GM21447 (cell line): ENCODE measurements around the gene GSTA2.
"Not testable (repeated sequence)": the region's sequence is repeated elsewhere in the genome, so short reads cannot be mapped to it uniquely, and the experiment has no call there.

Experiments
- ATAC-seq: cut with Tn5 transposase; IDR thresholded peaks from one replicate; pipeline ENCODE4 v1.9.1; 2021; ENCODE audit not compliant: unreplicated experiment

Gene GSTA2

DNA sequence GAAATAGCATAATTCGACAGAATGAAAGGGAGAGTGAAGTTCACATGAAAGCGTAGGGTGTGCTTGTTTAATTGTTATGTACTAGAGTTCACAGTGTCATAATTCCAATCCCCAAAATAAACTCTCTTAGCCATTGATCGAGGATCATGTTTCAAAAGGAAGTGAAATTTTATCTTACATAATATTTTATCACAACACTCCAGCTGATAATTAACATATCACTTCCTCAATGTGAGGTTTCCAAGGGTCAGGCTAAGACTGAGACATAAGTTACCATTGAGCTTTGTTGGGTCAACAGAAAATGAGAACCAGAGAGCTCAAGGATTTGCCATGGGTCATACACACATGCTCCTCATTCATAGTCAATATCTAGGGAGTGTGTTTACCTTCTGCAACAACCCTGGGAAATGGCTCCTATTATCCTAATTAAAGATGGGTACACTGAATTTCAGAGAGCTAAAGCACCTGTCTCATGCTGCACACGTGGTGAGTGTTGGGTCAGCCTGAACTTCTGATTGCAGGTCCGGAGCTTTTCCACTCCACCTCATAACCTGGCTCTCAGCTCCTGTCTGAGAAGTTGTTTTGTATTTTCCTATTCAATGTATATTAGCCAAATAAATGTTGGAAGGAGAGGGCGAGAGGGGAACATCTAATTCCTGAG lies 3.0 kb downstream of the GSTA2 start:
- no peak for ATAC-seq

DNA sequence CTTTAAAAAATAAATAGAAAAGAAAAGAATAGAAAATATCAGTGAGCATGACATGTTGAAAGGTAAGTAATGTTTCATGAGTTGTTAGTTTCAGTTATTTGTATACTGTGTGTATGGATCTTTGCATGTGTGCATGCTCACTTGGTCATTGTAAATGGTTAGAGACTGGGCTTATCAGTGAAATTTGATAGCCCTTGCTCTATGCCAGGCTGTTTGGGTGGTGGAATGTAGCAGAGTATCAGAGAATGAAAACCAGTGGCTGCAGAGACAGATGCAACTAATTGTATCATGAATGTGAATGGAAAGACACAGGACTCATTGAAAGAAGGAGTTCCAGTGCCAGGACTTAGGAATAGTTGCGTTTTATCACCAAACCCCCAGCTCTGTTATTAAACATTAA lies 4.2 kb downstream of the GSTA2 start:
- no peak for ATAC-seq

GRCh38 chr6:52757651-52758338 lies 5.5 kb downstream of the GSTA2 start:
- ATAC-seq = not testable (repeated sequence)

DNA sequence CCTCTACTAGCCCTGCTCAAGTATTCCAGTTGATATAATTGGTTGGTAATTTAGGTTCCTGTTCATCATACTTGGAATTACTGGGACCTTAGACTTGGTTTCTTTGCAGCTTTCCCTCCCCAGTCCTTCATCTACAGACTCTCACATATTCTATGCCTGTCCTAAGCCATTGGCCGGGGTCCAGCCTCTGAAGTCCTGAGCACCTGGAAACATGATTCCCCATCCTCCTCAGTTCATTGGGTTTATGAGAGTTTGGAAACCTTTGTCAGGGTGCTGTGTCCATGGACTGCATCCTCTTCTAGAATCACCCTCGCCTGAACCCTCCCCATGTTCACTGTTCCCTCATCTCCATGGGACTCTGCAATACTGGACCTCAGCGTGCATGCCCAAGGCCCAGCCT lies 8.8 kb downstream of the GSTA2 start:
- ATAC-seq = no peak

- ATAC-seq = not testable (repeated sequence)
Measured at GRCh38 chr6:52753137-52753536, 10.1 kb downstream of the GSTA2 start.

DNA sequence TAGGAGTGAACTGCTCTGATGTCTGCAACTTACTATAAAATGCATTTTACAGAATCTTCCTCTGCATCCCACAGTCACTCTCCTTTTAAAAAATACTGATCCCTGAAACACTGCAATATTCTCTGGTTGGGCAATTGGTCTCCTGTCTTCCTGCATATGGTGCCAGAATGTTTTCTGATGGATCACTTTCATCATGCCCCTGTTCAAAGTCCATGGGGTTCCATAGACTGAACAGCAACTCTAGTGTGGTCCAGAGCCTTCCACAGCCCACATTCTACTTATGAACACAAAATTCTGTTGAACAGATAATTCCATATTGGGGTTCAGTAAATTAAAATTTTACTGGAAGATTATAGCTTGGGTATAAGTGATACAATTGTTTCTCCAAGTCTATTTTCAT lies 11.0 kb downstream of the GSTA2 start:
- ATAC-seq = no peak

GRCh38 chr6:52749556-52750152 lies 13.6 kb downstream of the GSTA2 start:
- ATAC-seq = no peak

DNA sequence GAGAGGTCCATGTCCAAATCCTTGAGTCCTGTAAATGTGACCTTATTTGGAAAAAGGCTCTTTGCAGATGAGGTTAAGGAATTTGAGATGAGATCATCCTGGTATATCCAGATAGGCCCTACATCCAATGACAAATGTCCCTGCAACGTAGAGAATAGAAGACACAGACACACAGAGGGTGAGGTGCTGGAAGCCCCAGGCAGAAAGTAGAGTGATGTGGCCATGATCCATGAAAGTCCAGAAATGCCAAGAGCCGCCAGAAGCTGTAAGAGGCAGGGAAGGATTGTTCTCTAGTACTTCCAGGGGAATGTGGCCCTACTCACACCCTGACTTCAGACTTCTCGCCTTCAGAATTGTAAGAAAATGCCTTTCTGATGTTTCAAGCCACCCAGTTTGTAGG lies 16.0 kb downstream of the GSTA2 start:
- ATAC-seq = not testable (repeated sequence)

- no peak for ATAC-seq
Measured at GRCh38 chr6:52746213-52746612, 17.1 kb downstream of the GSTA2 start.

DNA sequence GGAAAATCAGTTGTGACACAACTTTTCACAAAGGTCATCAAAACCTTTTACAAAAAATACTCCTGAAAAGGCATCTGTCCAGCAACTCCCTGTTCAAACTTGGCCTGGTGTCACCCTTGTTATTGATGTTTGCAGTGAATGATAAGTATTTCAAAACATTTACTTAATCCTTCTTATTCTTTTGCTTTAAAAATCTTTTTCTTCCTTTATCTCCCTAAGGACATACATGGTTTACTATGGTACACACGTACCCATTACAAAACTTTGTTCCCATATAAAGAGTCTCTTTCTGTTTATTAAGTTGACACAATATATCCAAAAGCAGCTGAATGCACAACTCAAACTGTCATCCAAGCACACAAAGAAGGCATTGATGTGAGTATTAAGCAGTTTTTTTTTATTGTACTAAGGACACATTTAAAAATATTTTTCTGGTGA lies 17.5 kb downstream of the GSTA2 start:
- ATAC-seq = no peak

GRCh38 chr6:52741872-52742271 lies 21.4 kb downstream of the GSTA2 start:
- ATAC-seq = no peak

DNA sequence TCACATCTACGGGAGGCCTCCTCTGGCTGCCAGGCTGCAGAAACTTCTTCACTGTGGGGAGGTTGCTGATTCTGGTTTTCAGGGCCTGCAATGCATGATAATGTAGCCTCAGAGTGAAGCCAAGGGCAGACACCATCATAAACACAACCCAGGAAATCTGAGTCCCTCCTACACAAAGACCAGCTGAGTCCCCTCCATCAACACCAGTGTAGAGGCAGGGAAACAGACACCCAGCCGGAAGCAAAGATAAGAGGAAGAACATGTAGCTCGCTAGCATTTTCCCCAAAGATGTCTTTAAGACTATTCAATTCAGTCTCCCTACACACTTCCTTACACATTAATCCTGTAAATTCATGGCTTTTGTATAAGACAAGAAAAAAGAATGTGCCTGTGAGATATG lies 23.6 kb downstream of the GSTA2 start:
- no peak for ATAC-seq

DNA sequence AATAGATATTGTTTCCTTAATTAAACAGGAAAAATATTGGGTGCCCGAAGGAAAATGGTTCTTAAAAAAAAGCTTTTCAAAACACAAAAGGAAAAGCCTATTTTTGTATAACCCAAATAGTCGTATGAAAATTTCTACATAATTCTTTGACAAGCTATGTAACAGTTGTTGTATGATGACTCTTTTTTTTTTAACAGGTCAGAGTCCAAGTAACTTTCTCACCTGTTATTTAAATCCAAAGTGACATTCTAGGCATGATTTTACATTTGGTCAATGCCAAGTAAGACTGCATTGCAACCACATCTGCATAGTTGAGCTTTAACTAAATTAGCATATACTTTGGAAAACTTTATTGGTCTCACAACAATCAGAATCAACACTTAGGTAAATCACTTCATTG lies 24.1 kb downstream of the GSTA2 start:
- no peak for ATAC-seq

GRCh38 chr6:52736145-52736544 lies 27.1 kb downstream of the GSTA2 start:
- ATAC-seq = no peak

GRCh38 chr6:52735071-52735470 lies 28.2 kb downstream of the GSTA2 start:
- ATAC-seq = no peak

DNA sequence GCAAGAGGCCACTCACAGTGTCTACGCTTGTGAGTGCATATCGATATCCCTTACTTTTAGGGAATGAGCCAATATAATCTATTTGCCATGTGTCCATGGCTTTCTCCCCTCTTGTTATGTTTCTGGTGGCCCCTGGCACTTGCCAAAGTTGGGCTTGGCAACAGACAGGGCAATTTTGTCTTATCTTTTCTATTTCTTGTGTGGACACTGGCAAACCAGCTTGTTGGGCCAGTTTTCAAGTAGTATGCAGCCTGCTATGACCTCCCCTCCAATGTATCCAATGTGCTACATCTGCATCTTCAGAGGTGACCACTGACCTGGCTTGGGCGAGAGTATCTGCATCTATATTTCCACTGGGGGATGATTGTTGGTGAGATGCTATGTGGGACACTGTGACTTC lies 29.2 kb downstream of the GSTA2 start:
- no peak for ATAC-seq

GRCh38 chr6:52733172-52733571 lies 30.1 kb downstream of the GSTA2 start:
- no peak for ATAC-seq

DNA sequence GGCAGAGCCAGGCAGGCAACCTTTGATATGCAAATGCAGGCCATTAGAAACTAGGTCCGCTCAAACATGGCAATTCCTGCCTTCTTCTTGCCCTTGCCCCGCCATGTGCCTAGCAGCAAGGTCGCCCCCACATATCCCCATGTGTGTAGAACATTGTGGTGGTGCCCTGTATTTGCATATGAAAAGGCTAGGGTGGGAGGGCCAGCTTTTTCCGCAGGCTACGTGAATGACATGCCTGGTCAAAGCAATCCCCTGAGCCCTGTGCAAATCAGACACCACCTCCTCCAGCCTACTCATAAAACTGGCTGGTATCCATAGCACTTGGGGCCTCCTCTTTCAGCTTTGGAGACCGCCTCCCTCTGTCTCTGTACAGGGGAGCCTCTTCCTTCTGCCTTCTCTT lies 31.6 kb downstream of the GSTA2 start:
- no peak for ATAC-seq

DNA sequence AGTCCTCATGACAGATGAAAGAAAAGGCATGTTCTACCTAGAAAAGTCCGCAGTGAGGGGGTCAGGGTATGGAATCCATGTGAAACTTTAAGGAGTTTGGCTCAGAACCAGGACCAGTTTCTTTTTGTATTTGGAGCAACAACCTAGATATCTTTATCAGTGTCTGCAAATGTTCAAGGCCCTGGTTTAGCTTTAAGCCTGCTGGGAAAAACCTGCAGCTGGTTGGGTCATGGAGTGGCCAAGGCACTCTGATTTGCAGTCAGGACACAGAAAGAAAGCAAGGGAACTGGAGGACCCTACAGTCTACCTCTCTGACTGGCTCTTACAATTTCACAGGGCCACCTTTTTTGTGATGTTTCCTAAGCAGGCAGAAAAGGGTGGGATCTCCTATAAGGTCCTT lies 33.7 kb downstream of the GSTA2 start:
- ATAC-seq = no peak

DNA sequence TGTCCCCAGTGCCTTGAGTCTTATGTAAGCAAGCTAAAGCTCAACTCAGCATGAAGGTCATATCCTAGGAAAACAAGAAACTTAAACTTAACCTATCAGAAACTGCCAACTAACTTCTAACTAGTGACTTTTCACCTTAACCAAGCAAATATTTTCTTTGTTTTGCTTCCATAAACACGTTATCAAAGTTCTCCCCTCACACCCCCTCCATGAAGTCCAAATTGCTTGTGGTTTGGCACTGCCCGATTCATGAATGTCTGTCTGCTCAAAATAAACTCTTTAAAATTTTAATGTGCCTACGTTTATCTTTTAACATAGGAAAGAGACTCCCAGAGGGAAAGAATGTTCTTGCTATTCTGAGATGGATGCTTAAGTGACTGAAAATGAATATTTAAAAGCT lies 34.9 kb downstream of the GSTA2 start:
- no peak for ATAC-seq

DNA sequence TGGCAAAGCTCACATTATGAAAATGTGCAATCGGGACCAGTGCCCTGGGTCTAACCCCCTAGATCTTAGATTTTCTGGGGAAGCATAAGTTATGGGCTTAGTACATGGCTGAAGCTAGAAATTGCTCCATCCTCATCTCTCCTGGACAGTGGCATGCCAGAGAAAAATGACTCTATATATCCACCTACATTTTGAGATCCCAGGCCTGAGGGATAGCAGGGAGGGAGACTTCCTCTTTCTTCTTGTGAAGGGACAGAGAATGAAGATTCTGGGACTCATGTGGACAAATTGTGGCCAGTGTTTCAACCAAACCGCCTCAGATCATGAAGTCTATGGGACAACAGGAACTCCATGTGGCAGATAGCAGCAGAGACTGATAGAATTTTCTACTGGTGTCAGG lies 35.4 kb downstream of the GSTA2 start:
- ATAC-seq = no peak

GRCh38 chr6:52726741-52727535 lies 36.3 kb downstream of the GSTA2 start:
- ATAC-seq = no peak
